Dendritic cell treated with granulocyte-macrophage colony-stimulating factor and Interleukin-4, amounts not matched to agents 40 ng/mL and 50 ng/mL, for 4 days (primary cell): ENCODE data around the gene COX7B.
A peak's percentile ranks its signal among the peaks of the same experiment; 100 is the strongest.
"Not testable (repeated sequence)": the region's sequence is repeated elsewhere in the genome, so short reads cannot be mapped to it uniquely, and the experiment has no call there.

Source experiments
- H3K27ac Mint-ChIP-seq: one replicate; pipeline ENCODE4 v1.8.0; 2022; ENCODE audit warnings: mild to moderate bottlenecking, mixed read lengths
- H3K27me3 Mint-ChIP-seq: one replicate; pipeline ENCODE4 v1.8.0; 2022; ENCODE audit warnings: mild to moderate bottlenecking, mixed read lengths
- H3K36me3 Mint-ChIP-seq: one replicate; pipeline ENCODE4 v1.8.0; 2022; ENCODE audit warnings: low read depth, mixed read lengths
- H3K4me1 Mint-ChIP-seq: one replicate; pipeline ENCODE4 v1.8.0; 2022; ENCODE audit warnings: low read depth, mixed read lengths
- H3K4me3 Mint-ChIP-seq: one replicate; pipeline ENCODE4 v1.8.0; 2022; ENCODE audit warnings: mild to moderate bottlenecking, moderate library complexity, mixed read lengths
- H3K9me3 Mint-ChIP-seq: one replicate; pipeline ENCODE4 v1.8.0; 2022; ENCODE audit warnings: mixed read lengths
- intact Hi-C: fragments of 100-400 bp; cut with micrococcal nuclease; formaldehyde crosslinking; loops from one replicate; pipeline ENCODE4 v1.15.0; 2022

Gene COX7B

GRCh38 chrX:77924320-77924859 lies 25.1 kb downstream of the COX7B start:
- intact Hi-C loops: no loop called here
- Mint-ChIP-seq H3K4me3 (no peak overlapping the region), H3K9me3 (no peaks in the 10 kb centered on the region), H3K27ac (no peak overlapping the region), H3K4me1 (peaks cover 4% of the 10 kb centered on the region), H3K36me3 (no peaks in the 10 kb centered on the region), H3K27me3 (no peaks in the 10 kb centered on the region)

- H3K4me3 Mint-ChIP-seq: peak overlapping the region; percentile 26
- no peaks in the 10 kb centered on the region for H3K36me3 Mint-ChIP-seq
- intact Hi-C loops: no loop called here
- no peaks in the 10 kb centered on the region for H3K9me3 Mint-ChIP-seq
- H3K4me1 Mint-ChIP-seq: peaks cover 7% of the 10 kb centered on the region
- H3K27ac Mint-ChIP-seq: no peak overlapping the region
- H3K27me3 Mint-ChIP-seq: no peaks in the 10 kb centered on the region
Observed at GRCh38 chrX:77925764-77926163, 26.5 kb downstream of the COX7B start.

GRCh38 chrX:77930581-77930980 lies 31.3 kb downstream of the COX7B start:
- Mint-ChIP-seq H3K27me3 (no peaks in the 10 kb centered on the region), H3K36me3 (peaks cover 7% of the 10 kb centered on the region), H3K9me3 (no peaks in the 10 kb centered on the region), H3K27ac (no peak overlapping the region), H3K4me1 (peaks cover 7% of the 10 kb centered on the region), H3K4me3 (no peak overlapping the region)
- intact Hi-C loops: no loop called here

- intact Hi-C loops: no loop called here
- Mint-ChIP-seq H3K4me1 (no peaks in the 10 kb centered on the region), H3K27ac (no peak overlapping the region), H3K36me3 (peaks cover 7% of the 10 kb centered on the region), H3K27me3 (no peaks in the 10 kb centered on the region), H3K9me3 (no peaks in the 10 kb centered on the region), H3K4me3 (no peak overlapping the region)
Observed at GRCh38 chrX:77935886-77936285, 36.6 kb downstream of the COX7B start.

- H3K36me3 Mint-ChIP-seq: peaks cover 7% of the 10 kb centered on the region
- no peaks in the 10 kb centered on the region for H3K9me3 Mint-ChIP-seq
- no peaks in the 10 kb centered on the region for H3K4me1 Mint-ChIP-seq
- no peaks in the 10 kb centered on the region for H3K27me3 Mint-ChIP-seq
- no peak overlapping the region for H3K27ac Mint-ChIP-seq
- intact Hi-C loops: no loop called here
- no peak overlapping the region for H3K4me3 Mint-ChIP-seq
Observed at GRCh38 chrX:77936299-77936698, 37.0 kb downstream of the COX7B start.

DNA sequence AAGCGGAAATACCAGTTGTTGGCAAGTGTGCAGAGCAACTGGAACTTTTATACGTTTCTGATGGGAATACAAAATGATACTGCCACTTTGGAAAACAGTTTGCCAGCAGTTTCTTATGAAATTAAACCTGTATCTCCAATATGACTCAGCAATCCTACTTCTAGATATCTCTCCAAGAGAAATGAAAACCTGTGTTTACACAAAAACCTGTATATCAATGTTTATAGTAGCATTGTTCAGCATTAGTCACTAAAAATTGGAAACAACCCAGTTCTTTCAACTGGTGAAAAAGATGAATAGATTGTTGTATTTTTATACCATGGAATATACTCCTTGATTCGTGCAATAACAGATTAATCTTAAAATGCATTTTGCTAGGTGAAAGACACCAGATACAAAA lies 38.0 kb downstream of the COX7B start:
- Mint-ChIP-seq H3K9me3 (no peaks in the 10 kb centered on the region), H3K27me3 (no peaks in the 10 kb centered on the region), H3K36me3 (peaks cover 6% of the 10 kb centered on the region), H3K4me3 (no peak overlapping the region), H3K27ac (no peak overlapping the region), H3K4me1 (no peaks in the 10 kb centered on the region)
- intact Hi-C loops: no loop called here

GRCh38 chrX:77938083-77938680 lies 38.9 kb downstream of the COX7B start:
- Mint-ChIP-seq H3K27ac (no peak overlapping the region), H3K4me3 (no peak overlapping the region), H3K9me3 (no peaks in the 10 kb centered on the region), H3K4me1 (no peaks in the 10 kb centered on the region), H3K36me3 (no peaks in the 10 kb centered on the region), H3K27me3 (no peaks in the 10 kb centered on the region)
- intact Hi-C loops: no loop called here

GRCh38 chrX:77945031-77945430 lies 45.8 kb downstream of the COX7B start:
- H3K36me3 Mint-ChIP-seq, H3K4me3 Mint-ChIP-seq, H3K27me3 Mint-ChIP-seq, H3K4me1 Mint-ChIP-seq, intact Hi-C loops, H3K27ac Mint-ChIP-seq, H3K9me3 Mint-ChIP-seq: not testable (repeated sequence)

DNA sequence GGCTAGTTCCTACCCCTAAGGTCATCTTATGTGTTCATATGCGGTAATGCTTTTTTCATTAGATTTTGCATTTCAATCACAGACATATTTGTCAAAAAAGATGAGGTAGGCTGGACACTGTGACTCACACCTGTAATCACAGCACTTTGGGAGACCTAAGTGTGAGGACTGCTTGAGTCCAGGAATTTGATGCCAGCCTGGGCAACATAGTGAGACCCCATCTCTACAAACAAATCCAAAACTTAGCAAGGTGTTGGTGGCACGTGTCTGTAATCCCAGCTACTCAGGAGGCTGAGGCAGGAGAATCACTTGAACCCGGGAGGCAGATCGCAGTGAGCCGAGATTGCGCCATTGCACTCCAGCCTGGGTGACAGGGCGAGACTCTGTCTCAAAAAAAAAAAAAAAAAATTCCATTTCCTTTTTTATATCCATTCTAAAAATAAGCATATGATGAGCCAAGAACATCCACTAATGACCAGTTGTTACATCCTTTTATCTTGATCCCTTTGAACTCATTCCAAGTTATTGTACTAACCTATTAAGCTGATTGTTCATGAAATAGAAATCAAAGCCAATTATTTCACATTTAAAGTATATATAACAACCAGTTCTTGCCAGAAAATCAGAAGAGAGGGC lies 46.8 kb downstream of the COX7B start:
- intact Hi-C loops: no loop called here
- H3K4me1 Mint-ChIP-seq: no peaks in the 10 kb centered on the region
- no peaks in the 10 kb centered on the region for H3K27me3 Mint-ChIP-seq
- peak overlapping the region; percentile 58 for H3K27ac Mint-ChIP-seq
- H3K36me3 Mint-ChIP-seq: no peaks in the 10 kb centered on the region
- no peaks in the 10 kb centered on the region for H3K9me3 Mint-ChIP-seq
- H3K4me3 Mint-ChIP-seq: no peak overlapping the region

DNA sequence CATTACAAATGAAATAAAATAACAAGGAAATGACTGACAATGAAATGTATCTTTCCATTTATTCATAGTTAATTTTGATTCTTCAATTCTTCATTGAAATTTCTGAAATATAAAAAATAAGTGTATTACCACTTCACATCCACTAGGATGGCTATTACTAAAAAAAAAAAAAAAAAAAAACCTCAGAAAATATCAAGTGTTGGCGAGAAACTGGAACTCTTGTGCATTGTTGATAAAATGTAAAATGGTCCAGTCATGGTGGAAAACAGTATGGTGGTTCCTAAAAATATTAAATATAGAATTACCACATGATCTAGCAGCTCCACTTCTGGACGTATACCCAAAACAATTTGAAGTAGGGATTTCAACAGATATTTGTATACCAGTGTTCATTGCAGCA lies 47.3 kb downstream of the COX7B start:
- intact Hi-C loops: no loop called here
- Mint-ChIP-seq H3K27me3 (no peaks in the 10 kb centered on the region), H3K9me3 (no peaks in the 10 kb centered on the region), H3K36me3 (no peaks in the 10 kb centered on the region), H3K27ac (no peak overlapping the region), H3K4me3 (no peak overlapping the region), H3K4me1 (no peaks in the 10 kb centered on the region)

DNA sequence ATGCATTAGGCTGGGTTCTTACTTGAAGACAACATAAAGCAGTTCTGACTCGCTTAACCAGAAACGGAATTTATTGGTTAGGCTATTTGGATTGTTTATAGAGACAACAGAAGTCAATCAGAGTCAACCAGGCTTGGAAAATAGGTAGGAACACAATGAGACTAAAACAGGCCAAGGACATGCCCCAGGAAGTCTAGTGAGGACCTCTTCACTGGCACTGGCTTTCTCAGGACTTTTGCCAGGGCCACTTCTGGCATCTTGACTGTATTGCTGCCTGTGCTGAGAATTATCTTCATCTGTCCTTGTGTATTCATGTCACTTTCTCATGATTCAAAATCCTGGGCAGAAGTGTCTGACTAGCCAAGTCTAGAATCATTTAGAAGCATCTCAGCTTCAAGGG lies 50.6 kb downstream of the COX7B start:
- intact Hi-C loops: no loop called here
- no peaks in the 10 kb centered on the region for H3K9me3 Mint-ChIP-seq
- H3K4me3 Mint-ChIP-seq: no peak overlapping the region
- H3K27ac Mint-ChIP-seq: no peak overlapping the region
- H3K4me1 Mint-ChIP-seq: no peaks in the 10 kb centered on the region
- no peaks in the 10 kb centered on the region for H3K27me3 Mint-ChIP-seq
- no peaks in the 10 kb centered on the region for H3K36me3 Mint-ChIP-seq

- H3K27me3 Mint-ChIP-seq: no peaks in the 10 kb centered on the region
- intact Hi-C loops: no loop called here
- H3K27ac Mint-ChIP-seq: no peak overlapping the region
- no peaks in the 10 kb centered on the region for H3K9me3 Mint-ChIP-seq
- no peaks in the 10 kb centered on the region for H3K4me1 Mint-ChIP-seq
- no peak overlapping the region for H3K4me3 Mint-ChIP-seq
- no peaks in the 10 kb centered on the region for H3K36me3 Mint-ChIP-seq
Observed at GRCh38 chrX:77952173-77952572, 52.9 kb downstream of the COX7B start.

- Mint-ChIP-seq H3K27ac (no peak overlapping the region), H3K4me3 (no peak overlapping the region), H3K27me3 (no peaks in the 10 kb centered on the region), H3K4me1 (no peaks in the 10 kb centered on the region), H3K36me3 (no peaks in the 10 kb centered on the region), H3K9me3 (no peaks in the 10 kb centered on the region)
- intact Hi-C loops: no loop called here
Observed at GRCh38 chrX:77953302-77953701, 54.0 kb downstream of the COX7B start.

GRCh38 chrX:77953708-77954107 lies 54.4 kb downstream of the COX7B start:
- H3K27ac Mint-ChIP-seq: no peak overlapping the region
- intact Hi-C loops: no loop called here
- H3K4me3 Mint-ChIP-seq: no peak overlapping the region
- H3K4me1 Mint-ChIP-seq: no peaks in the 10 kb centered on the region
- no peaks in the 10 kb centered on the region for H3K27me3 Mint-ChIP-seq
- no peaks in the 10 kb centered on the region for H3K9me3 Mint-ChIP-seq
- no peaks in the 10 kb centered on the region for H3K36me3 Mint-ChIP-seq
